Inflammatory macrophage treated with lipopolysaccharide for 4 hours (primary cell): ENCODE measurements around the gene SHANK1.
A peak's percentile ranks its signal among the peaks of the same experiment; 100 is the strongest.

Source experiments
- DNase-seq: peaks from one replicate; pipeline ENCODE4 v3.0.0-alpha.2; 2020

SHANK1 gene

GRCh38 chr19:50710612-50711011 is 9.0 kb downstream of the SHANK1 start:
- no peak for DNase-seq

- no peak for DNase-seq
Measured at GRCh38 chr19:50710094-50710493, 9.5 kb downstream of the SHANK1 start.

GRCh38 chr19:50708179-50708879 is 11.3 kb downstream of the SHANK1 start:
- DNase-seq = no peak

GRCh38 chr19:50706387-50706786 is 13.2 kb downstream of the SHANK1 start:
- no peak for DNase-seq

GRCh38 chr19:50705422-50706019 is 14.1 kb downstream of the SHANK1 start:
- peak; percentile 49 for DNase-seq

GRCh38 chr19:50703915-50704796 is 15.4 kb downstream of the SHANK1 start:
- DNase-seq = no peak

- DNase-seq = peak; percentile 54
Measured at GRCh38 chr19:50702871-50703829, 16.5 kb downstream of the SHANK1 start.

GRCh38 chr19:50702158-50702870 is 17.3 kb downstream of the SHANK1 start:
- DNase-seq = no peak

GRCh38 chr19:50701367-50701985 is 18.1 kb downstream of the SHANK1 start:
- DNase-seq = no peak

GRCh38 chr19:50697414-50698124 is 22.0 kb downstream of the SHANK1 start:
- DNase-seq = no peak

- DNase-seq = no peak
Measured at GRCh38 chr19:50696094-50696483, 23.5 kb downstream of the SHANK1 start.

GRCh38 chr19:50695251-50696093 is 24.1 kb downstream of the SHANK1 start:
- no peak for DNase-seq

GRCh38 chr19:50694815-50695145 is 24.8 kb downstream of the SHANK1 start:
- no peak for DNase-seq

- DNase-seq = no peak
Measured at GRCh38 chr19:50693064-50693975, 26.3 kb downstream of the SHANK1 start.

GRCh38 chr19:50690439-50690838 is 29.2 kb downstream of the SHANK1 start:
- no peak for DNase-seq

- no peak for DNase-seq
Measured at GRCh38 chr19:50688766-50689165, 30.8 kb downstream of the SHANK1 start.

GRCh38 chr19:50686310-50687032 is 33.1 kb downstream of the SHANK1 start:
- no peak for DNase-seq
